Stimulated activated naive CD8-positive, alpha-beta T cell treated with anti-CD3 and anti-CD28 coated beads, Interleukin-15, amount 100 ng/mL, for 72 hours (primary cell): ENCODE measurements around the gene NCAPD2.
"Not testable (repeated sequence)": the region's sequence is repeated elsewhere in the genome, so short reads cannot be mapped to it uniquely, and the experiment has no call there.

Experiments used
- ATAC-seq: fragments of 150-1000 bp; cut with Tn5 transposase; 2 replicates; pipeline ENCODE4 v1.10.0; 2021; ENCODE audit warnings: mild to moderate bottlenecking, moderate library complexity
- DNase-seq, 2 donors: peaks; one replicate each; pipeline ENCODE4 v3.0.0; 2021 to 2022
- H3K27ac Mint-ChIP-seq, 2 donors: one replicate each; pipeline ENCODE4 v1.8.0; 2022; ENCODE audit warnings: mild to moderate bottlenecking in 2 of 2, mixed read lengths in 2 of 2, moderate library complexity in 2 of 2
- H3K27me3 Mint-ChIP-seq: one replicate; pipeline ENCODE4 v1.8.0; 2022; ENCODE audit warnings: mixed read lengths
- H3K4me1 Mint-ChIP-seq: one replicate; pipeline ENCODE4 v1.8.0; 2022; ENCODE audit warnings: mild to moderate bottlenecking, mixed read lengths
- H3K4me3 Mint-ChIP-seq, 2 donors: one replicate each; pipeline ENCODE4 v1.8.0; 2022; ENCODE audit warnings: mild to moderate bottlenecking in 2 of 2, mixed read lengths in 2 of 2, moderate library complexity in 1 of 2
- H3K9me3 Mint-ChIP-seq, 2 donors: one replicate each; pipeline ENCODE4 v1.8.0; 2022; ENCODE audit warnings: mixed read lengths in 2 of 2

The NCAPD2 gene

GRCh38 chr12:6532927-6533652 is 39.2 kb downstream of the NCAPD2 start:
- Mint-ChIP-seq H3K9me3 (no peaks in the 10 kb centered on the region), H3K4me3 (peak overlapping the region; percentile 96 to 98), H3K27ac (peak overlapping the region; percentile 99), H3K27me3 (no peaks in the 10 kb centered on the region), H3K4me1 (peaks cover 66% of the 10 kb centered on the region)
- DNase-seq (peak in 1 of 2 donors; percentile 42), ATAC-seq (no peak)

- peaks cover 71% of the 10 kb centered on the region for H3K4me1 Mint-ChIP-seq
These were observed 39.7 kb downstream of the NCAPD2 start for GRCh38 chr12:6533653-6533922.

GRCh38 chr12:6533923-6534694 is 40.2 kb downstream of the NCAPD2 start, which contains the start of gene GAPDH:
Gene GAPDH (plus strand): TSS chr12:6534517. CDS start chr12:6534833, 316 bp downstream.
- Mint-ChIP-seq H3K4me1 (peaks cover 77% of the 10 kb centered on the region), H3K27ac (peak within 1 kb of the TSS; percentile 98 to 99), H3K9me3 (no peaks in the 10 kb centered on the region), H3K27me3 (no peaks in the 10 kb centered on the region), H3K4me3 (peak within 1 kb of the TSS; percentile 96 to 98)
- DNase-seq (peak; percentile 93 to 94), ATAC-seq (peak; percentile 74)

More at GRCh38 chr12:6533653-6533922, 39.7 kb downstream of the NCAPD2 start:
- Mint-ChIP-seq H3K9me3 (no peaks in the 10 kb centered on the region), H3K4me3 (peak overlapping the region; percentile 96 to 98), H3K27me3 (no peaks in the 10 kb centered on the region), H3K27ac (peak overlapping the region; percentile 98 to 99)
- no peak for ATAC-seq
- DNase-seq = no peak

DNA sequence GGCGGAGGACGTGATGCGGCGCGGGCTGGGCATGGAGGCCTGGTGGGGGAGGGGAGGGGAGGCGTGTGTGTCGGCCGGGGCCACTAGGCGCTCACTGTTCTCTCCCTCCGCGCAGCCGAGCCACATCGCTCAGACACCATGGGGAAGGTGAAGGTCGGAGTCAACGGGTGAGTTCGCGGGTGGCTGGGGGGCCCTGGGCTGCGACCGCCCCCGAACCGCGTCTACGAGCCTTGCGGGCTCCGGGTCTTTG is 40.7 kb downstream of the NCAPD2 start:
- Mint-ChIP-seq H3K27ac (peak overlapping the region; percentile 98 to 99), H3K27me3 (no peaks in the 10 kb centered on the region), H3K9me3 (no peaks in the 10 kb centered on the region), H3K4me3 (peak overlapping the region; percentile 96 to 98), H3K4me1 (peaks cover 80% of the 10 kb centered on the region)
- ATAC-seq (no peak), DNase-seq (no peak)

DNA sequence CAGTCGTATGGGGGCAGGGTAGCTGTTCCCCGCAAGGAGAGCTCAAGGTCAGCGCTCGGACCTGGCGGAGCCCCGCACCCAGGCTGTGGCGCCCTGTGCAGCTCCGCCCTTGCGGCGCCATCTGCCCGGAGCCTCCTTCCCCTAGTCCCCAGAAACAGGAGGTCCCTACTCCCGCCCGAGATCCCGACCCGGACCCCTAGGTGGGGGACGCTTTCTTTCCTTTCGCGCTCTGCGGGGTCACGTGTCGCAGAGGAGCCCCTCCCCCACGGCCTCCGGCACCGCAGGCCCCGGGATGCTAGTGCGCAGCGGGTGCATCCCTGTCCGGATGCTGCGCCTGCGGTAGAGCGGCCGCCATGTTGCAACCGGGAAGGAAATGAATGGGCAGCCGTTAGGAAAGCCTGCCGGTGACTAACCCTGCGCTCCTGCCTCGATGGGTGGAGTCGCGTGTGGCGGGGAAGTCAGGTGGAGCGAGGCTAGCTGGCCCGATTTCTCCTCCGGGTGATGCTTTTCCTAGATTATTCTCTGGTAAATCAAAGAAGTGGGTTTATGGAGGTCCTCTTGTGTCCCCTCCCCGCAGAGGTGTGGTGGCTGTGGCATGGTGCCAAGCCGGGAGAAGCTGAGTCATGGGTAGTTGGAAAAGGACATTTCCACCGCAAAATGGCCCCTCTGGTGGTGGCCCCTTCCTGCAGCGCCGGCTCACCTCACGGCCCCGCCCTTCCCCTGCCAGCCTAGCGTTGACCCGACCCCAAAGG is 41.2 kb downstream of the NCAPD2 start:
- DNase-seq = peak; percentile 68 to 91
- Mint-ChIP-seq H3K4me3 (peak overlapping the region; percentile 96 to 98), H3K27me3 (no peaks in the 10 kb centered on the region), H3K4me1 (peaks cover 80% of the 10 kb centered on the region), H3K9me3 (no peaks in the 10 kb centered on the region), H3K27ac (peak overlapping the region; percentile 98 to 99)
- ATAC-seq = peak; percentile 45

GRCh38 chr12:6535697-6535946 is 41.7 kb downstream of the NCAPD2 start:
- H3K4me1 Mint-ChIP-seq = peaks cover 81% of the 10 kb centered on the region
- H3K9me3 Mint-ChIP-seq = no peaks in the 10 kb centered on the region
- H3K4me3 Mint-ChIP-seq = peak overlapping the region; percentile 96 to 98
- ATAC-seq = no peak
- peak overlapping the region; percentile 98 to 99 for H3K27ac Mint-ChIP-seq
- DNase-seq = no peak
- no peaks in the 10 kb centered on the region for H3K27me3 Mint-ChIP-seq

- Mint-ChIP-seq H3K9me3 (no peaks in the 10 kb centered on the region), H3K27me3 (no peaks in the 10 kb centered on the region), H3K4me3 (peak overlapping the region; percentile 96 to 98), H3K27ac (peak overlapping the region; percentile 98 to 99), H3K4me1 (peaks cover 81% of the 10 kb centered on the region)
- DNase-seq (no peak), ATAC-seq (no peak)
These were observed 42.3 kb downstream of the NCAPD2 start for GRCh38 chr12:6535960-6536847.

- Mint-ChIP-seq H3K9me3 (no peaks in the 10 kb centered on the region), H3K27ac (peak overlapping the region in 1 of 2 donors; percentile 90), H3K4me3 (peak overlapping the region; percentile 96 to 98), H3K4me1 (peaks cover 79% of the 10 kb centered on the region), H3K27me3 (no peaks in the 10 kb centered on the region)
- ATAC-seq (no peak), DNase-seq (no peak)
These were observed 43.1 kb downstream of the NCAPD2 start for GRCh38 chr12:6536894-6537579.

DNA sequence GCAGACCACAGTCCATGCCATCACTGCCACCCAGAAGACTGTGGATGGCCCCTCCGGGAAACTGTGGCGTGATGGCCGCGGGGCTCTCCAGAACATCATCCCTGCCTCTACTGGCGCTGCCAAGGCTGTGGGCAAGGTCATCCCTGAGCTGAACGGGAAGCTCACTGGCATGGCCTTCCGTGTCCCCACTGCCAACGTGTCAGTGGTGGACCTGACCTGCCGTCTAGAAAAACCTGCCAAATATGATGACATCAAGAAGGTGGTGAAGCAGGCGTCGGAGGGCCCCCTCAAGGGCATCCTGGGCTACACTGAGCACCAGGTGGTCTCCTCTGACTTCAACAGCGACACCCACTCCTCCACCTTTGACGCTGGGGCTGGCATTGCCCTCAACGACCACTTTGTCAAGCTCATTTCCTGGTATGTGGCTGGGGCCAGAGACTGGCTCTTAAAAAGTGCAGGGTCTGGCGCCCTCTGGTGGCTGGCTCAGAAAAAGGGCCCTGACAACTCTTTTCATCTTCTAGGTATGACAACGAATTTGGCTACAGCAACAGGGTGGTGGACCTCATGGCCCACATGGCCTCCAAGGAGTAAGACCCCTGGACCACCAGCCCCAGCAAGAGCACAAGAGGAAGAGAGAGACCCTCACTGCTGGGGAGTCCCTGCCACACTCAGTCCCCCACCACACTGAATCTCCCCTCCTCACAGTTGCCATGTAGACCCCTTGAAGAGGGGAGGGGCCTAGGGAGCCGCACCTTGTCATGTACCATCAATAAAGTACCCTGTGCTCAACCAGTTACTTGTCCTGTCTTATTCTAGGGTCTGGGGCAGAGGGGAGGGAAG is 43.9 kb downstream of the NCAPD2 start:
- peak; percentile 78 to 81 for DNase-seq
- H3K4me3 Mint-ChIP-seq = peak overlapping the region; percentile 74 to 96
- H3K27me3 Mint-ChIP-seq, H3K9me3 Mint-ChIP-seq, ATAC-seq: not testable (repeated sequence)
- peak overlapping the region; percentile 4 to 68 for H3K27ac Mint-ChIP-seq
- peaks cover 71% of the 10 kb centered on the region for H3K4me1 Mint-ChIP-seq

GRCh38 chr12:6538420-6539313 is 44.8 kb downstream of the NCAPD2 start:
- DNase-seq (no peak), ATAC-seq (no peak)
- Mint-ChIP-seq H3K4me3 (no peak overlapping the region), H3K4me1 (peaks cover 64% of the 10 kb centered on the region), H3K27me3 (no peaks in the 10 kb centered on the region), H3K9me3 (no peaks in the 10 kb centered on the region), H3K27ac (peak overlapping the region in 1 of 2 donors; percentile 68)

DNA sequence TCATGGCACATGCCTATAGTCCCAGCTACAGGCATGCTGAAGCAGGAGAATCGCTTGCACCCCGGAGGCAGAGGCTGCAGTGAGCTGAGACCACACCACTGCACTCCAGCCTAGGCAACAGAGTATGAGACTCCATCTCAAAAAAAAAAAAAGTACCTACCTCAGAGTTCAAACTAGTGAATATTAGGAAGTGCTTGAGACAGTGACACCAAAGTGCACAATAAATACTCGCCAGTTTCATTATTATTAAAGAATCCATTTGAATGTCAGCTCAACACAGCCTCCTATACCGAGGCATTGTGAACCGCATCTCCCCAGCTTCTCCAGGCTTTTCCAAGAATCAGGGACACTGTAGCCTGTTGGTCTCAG is 45.4 kb downstream of the NCAPD2 start:
- H3K27ac Mint-ChIP-seq = no peak overlapping the region
- DNase-seq (no peak), ATAC-seq (no peak)
- no peak overlapping the region for H3K4me3 Mint-ChIP-seq
- H3K9me3 Mint-ChIP-seq = no peaks in the 10 kb centered on the region
- H3K4me1 Mint-ChIP-seq = peaks cover 64% of the 10 kb centered on the region
- no peaks in the 10 kb centered on the region for H3K27me3 Mint-ChIP-seq

- peak overlapping the region; percentile 68 to 80 for H3K4me3 Mint-ChIP-seq
- H3K27me3 Mint-ChIP-seq = no peaks in the 10 kb centered on the region
- H3K27ac Mint-ChIP-seq = peak overlapping the region; percentile 10 to 24
- no peaks in the 10 kb centered on the region for H3K9me3 Mint-ChIP-seq
- DNase-seq (no peak), ATAC-seq (no peak)
- H3K4me1 Mint-ChIP-seq = peaks cover 64% of the 10 kb centered on the region
These were observed 45.8 kb downstream of the NCAPD2 start for GRCh38 chr12:6539707-6540134.

- ATAC-seq = peak; percentile 38
- Mint-ChIP-seq H3K4me3 (peak overlapping the region; percentile 68 to 80), H3K4me1 (peaks cover 61% of the 10 kb centered on the region), H3K27ac (peak overlapping the region in 1 of 2 donors; percentile 24), H3K9me3 (no peaks in the 10 kb centered on the region), H3K27me3 (no peaks in the 10 kb centered on the region)
- DNase-seq = peak in 1 of 2 donors; percentile 42
These were observed 46.4 kb downstream of the NCAPD2 start for GRCh38 chr12:6540181-6540877.
